HG03520 (cell line): Measurements from ENCODE around the gene LTB4R.

ENCODE experiments used
- ATAC-seq: cut with Tn5 transposase; IDR thresholded peaks from one replicate; pipeline ENCODE4 v1.9.1; 2021; ENCODE audit warnings: mild to moderate bottlenecking, moderate library complexity; ENCODE audit not compliant: unreplicated experiment

Gene LTB4R

DNA sequence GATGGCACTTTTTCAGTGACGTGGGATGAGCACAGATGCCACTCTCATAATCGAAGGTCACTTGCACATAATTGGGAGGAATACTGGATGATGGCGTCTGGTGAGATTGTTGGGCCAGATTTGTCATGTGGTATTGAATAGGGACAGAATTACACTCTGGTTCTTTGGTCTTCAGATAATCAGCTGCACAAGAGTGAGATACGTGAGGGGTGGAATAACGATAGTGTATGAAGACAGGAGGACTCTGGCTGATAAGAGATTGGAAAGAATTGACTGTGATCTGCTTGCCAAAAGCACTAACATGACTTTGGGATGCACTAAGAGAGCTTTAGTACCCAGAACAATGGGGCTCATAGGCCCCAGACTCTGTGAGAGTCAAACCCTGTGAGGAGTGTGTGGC is 32.9 kb upstream of the LTB4R start:
- no peak for ATAC-seq

DNA sequence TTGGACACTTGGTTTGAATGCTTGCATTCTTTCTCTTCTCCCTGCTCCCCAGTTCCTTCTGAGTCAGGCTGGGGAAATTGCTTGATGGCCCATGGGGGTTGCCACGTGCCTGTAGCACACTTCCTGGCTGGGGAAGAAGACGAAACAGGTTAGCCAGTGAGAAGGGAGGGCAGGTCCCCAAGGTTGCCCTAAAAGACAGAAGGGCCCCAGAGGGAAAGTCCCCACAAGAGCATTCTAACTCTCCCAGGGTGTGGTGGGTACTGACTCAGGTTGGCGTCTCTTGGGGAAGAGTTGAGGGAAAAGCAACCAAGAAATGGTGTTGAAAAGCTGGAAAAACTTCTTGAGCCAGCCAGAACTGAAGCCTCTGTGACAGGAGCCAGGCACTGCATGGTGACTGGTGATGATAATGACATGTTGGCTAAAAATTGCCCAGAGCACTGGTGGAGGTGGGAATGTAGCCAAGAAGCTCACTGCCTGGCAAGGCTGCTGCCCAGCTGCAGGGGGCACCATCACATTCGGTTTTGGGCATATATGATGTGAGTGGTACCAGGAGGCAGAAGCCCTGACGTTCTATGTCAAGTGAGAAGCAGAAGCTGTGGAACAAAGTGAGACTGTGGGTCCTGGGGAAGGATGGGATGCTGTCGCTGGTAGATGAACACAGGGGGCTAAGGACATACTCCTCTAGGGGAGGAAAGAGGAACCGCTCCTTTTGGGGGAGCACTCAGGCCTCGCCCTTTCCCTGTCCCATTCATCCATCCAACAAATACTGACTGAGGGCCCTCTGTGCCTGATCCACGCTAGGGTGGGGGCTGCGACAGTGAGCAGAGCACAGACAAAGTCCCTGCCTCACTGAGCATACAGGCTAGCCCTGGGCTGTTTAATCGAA is 31.8 kb upstream of the LTB4R start:
- no peak for ATAC-seq

GRCh38 chr14:24280797-24281460 is 30.4 kb upstream of the LTB4R start:
- ATAC-seq = no peak

- ATAC-seq = no peak
These were observed 29.7 kb upstream of the LTB4R start for GRCh38 chr14:24281636-24282035.

DNA sequence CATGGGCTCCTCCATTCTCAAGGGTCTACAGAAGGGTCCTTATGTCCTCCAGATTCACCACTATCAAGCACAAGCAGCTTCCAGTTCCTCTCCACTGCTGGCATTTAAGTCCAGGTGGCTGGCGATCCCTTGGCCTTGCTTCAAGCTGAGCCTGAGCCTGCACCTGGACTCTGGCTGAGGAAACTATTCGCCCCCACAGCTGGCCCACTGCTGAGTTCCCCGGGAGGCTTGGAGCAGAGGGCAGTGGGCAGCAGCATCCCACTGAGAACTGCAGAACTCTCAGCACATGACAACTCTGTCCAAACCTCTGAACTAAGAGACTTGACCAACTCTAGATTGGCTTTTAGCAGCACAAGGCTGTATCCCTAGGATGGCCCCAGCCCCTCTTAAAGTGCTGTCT is 28.6 kb upstream of the LTB4R start:
- ATAC-seq = no peak

DNA sequence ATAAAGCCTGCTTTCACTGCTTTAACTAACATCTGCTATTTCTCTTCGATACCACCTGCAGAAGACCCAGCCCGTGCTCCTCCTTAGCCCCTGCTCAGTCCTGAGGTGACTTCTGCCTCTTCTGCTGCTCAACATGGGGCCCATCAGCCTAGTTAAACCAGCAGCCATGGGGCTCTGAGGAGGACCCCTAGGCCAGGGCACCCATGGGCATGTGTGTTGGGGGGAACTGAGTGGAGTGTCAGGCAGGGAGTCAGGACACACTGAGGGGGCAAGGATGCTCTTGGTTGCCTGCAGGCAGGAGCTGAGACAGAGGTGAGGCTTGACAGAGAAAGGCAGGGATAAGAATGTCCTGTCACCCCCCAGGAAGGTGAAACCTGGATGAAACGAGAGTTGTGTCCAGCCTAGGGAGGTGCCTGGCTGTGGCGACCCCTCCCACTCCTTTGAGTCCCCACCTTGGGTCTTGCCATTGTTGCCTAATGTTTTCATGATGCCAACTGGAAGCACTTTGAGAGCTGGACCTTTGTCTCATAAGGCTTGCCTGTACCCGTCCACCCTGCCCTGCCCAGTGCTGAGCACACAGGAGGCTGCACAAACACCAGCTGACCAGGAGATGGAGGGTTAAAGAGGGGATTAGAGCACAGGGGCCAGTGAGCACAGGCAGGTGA is 27.4 kb upstream of the LTB4R start:
- ATAC-seq = no peak

DNA sequence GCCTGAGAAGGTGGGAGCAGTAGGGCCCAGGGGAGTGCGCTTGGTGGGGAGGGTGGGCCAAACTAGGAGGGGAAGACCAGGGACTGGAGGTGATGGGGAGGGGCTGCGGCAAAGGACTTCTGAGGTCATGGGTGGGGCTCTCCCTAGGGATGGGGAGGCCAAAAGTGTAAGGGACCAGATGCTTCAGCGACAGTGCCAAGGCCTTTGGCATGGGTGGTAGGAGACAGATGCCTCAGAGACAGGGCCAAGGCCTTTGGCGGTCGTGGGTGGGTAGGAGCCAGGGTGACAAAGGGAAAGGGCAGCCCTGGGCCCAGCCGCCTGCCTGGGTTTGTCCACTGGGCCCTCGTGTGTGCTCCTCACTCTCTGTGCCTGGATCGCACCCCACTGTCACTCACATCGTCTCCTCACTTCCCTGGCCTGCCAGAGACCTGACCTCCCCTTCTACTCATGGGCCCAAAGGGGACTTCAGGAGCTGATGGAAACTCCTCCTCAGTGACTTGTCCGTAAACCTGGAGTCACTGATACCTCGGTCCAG is 26.7 kb upstream of the LTB4R start:
- ATAC-seq = no peak

DNA sequence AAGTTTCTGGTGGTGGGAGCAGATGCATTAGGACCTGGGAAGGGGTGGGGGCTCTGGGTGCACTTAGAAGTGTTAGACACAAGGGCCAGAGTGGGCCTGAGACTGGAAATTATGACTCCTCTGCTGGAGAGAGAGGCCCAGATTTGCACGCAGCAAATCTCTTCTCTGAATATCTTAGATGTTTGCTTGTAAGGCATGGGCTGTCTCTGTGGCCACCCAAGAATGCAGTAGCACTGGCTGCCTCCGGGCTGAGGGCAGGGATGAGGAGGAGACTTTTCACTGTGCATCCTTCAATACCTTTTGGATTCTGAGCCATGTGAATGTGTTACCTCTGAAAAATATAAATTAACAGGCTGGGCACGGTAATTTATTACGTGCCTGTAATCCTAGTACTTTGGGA is 26.0 kb upstream of the LTB4R start:
- ATAC-seq = no peak

DNA sequence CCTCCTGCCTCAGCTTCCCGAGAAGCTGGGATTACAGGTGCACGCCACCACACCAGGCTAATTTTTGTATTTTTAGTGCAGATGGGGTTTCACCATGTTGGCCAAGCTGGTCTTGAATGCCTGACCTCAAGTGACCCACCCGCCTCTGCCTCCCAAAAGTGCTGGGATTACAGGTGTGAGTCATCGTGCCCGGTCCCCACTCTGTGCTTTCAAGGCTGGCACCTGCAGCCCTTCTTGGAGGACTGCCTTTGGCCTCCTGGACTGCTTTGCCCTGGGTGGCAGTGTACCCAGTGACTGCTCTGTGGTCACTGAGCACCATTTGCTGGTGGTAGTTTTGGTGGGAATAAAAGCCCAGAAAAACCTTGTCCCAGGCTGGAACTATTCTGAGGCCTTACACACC is 24.3 kb upstream of the LTB4R start:
- no peak for ATAC-seq

DNA sequence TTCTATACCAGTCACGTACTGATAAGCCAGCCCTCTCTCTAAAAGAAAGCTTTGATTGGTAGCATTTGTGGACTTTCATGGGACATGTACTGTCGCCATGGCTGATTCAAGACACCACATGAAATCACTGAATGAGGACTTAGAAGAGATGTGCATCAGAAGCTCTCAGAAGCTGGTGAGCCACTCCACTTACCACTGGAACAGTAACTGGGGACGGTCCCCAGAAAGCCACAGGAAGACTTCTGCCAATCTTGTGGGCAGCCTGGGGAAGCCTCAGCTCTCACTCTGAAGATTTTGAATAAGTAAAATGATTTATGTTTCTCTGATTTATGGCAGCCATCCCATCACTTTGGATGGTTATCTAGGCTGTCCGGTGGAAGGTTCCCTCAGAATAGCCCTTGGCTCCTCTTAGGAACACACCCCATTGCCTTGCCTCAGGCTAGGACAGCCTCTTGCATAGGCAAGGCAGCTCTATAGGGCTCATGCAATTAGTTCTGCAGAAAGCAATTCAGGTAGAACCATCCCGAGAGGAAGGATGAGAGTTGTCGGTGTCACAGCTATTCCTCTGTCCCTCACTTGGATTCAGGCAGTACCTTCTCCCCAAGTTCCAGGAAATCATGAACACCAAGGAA is 21.5 kb upstream of the LTB4R start:
- no peak for ATAC-seq

DNA sequence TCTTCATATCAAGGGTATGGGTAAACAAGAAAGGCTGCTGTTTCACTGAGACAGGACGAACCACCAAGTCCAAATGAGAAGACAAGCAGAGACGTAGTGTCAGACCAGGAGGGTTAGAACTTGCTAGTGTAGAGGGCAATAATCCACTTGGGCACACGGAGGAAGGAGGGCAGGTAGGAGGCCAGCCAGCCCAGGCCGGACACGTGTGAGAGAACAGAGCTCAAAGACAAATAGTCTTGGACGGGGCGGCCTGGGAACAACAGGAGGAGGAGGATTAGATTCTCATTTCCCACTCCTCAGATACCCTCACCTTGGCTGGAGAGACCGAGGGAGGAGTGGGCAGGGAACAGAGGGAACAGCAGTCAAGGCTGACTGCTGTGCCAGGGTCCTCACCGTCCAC is 20.6 kb upstream of the LTB4R start:
- ATAC-seq = no peak

GRCh38 chr14:24291446-24292117 is 19.7 kb upstream of the LTB4R start:
- ATAC-seq = no peak

GRCh38 chr14:24292118-24292807 is 19.0 kb upstream of the LTB4R start:
- ATAC-seq = no peak

DNA sequence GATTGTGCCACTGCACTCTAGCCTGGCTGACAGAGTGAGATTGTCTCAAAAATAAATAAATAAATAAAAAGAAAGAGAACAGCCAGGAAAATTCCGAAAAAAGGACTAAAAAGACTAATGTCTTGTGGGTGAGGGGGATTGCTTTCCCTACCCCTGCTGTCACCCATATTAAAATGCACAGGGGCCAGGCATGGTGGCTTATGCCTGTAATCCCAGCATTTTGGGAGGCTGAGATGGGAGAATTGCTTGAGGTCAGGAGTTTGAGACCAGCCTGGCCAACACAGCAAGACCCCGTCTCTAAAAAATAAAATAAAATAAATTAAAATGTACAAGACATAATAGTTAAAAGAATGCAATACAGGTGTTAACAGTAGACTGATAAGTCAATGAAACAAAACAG is 17.8 kb upstream of the LTB4R start:
- ATAC-seq = no peak

DNA sequence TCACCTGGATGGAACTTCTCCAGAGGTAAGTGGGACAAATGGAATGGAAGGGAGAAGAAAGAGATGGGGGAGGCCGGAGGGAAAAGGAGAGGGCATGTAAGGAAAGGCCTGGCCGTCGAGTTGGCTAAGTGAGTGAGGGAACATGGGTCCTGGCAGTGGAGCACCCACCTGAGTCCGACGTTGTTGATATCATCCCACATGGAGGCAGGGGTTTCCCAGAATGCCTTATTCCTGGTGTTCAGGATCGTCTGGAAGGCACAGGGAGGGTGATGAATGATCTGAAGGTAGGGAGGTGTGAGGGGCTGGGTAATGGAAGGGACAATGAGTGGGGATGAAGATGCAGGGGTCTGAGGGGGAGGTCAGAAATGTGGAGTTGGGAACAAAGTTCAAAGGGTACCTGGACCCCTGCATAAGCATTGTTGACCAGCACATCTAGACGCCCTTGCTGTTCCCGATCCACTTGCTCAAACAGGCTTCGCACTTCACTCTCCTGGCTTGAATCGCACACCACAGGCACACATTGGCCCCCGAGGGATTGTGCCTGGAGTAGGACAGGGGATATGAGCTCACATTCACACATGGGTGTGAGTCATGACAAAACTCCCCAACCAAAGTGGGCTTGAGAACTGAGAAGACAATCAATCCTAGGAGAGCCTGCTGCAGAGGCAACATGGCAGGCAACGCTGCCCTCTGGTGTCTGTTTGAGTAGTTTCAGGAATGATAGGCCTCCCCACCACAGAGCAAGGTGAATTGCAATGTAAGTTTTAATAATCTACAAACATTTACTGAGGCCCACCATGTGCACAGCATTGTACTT is 14.8 kb upstream of the LTB4R start:
- peak; percentile 46 for ATAC-seq

DNA sequence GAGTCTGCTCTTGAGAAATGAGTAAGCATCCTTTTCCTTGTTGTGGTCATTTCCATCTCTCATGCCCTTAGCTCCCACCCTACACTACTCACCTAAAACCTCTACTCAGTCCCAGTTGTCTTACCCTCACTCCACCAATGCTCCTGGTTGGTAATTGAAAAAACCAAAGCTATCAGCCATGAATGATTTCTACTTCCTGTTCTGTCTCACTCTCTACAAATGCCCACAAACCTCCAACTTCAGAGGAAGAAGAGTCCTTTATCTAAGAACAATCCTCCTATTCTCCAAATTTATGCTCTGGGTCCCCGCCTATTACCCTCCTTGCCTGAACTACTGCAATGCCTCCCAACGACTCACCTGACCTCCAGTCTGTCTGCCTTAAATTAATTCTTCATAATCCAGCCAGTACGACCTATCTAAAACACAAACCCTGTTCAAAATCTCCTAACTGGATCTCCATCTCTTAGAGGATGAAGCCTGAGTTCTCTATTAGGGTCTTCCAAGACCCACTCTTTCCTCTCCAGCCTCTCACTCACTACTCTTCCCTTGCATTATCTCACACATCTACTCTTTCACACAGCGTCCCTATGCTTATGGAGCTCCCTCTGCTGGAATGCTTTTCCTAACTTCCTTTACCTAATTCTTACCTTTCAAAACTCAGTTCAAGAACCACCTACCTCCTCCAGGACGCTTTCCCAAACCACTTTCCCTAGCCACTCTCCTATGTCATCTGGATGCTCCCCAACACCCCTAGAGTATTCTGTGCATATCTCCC is 13.9 kb upstream of the LTB4R start:
- no peak for ATAC-seq

DNA sequence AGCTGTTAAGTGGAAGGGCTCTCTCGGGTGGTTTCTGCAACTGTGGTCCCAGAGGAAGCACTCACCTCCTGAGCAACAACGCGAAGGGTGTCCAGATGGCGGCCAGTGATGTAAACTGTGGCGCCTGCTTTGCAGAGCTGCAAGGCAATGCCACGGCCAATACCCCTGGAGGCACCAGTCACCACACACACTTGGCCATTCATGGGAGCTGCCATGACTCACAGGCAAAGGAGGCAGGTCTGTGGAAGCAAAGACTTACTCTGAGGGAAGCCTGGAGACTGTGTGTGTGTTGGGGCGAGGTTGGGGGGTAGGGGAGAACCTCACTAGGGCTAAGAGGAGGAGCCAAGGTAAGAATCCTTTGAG is 12.4 kb upstream of the LTB4R start:
- ATAC-seq = no peak
